Measurements from ENCODE around the gene ADAMTSL3.

ADAMTSL3 gene

GRCh38 chr15:83837945-83838571 is 184.1 kb downstream of the ADAMTSL3 start:
- DNase-seq (ENCODE audit: low spot score), result no peak
- no peaks in the 10 kb centered on the region for H3K36me3 ChIP-seq (ENCODE audit: low read depth)

GRCh38 chr15:83838763-83839162 is 184.8 kb downstream of the ADAMTSL3 start:
- Histone ChIP-seq H3K4me1 (ENCODE audit: insufficient read depth, poor library complexity, severe bottlenecking) (no peaks in the 10 kb centered on the region), H3K4me3 (ENCODE audit: severe bottlenecking) (no peak overlapping the region), H3K36me3 (ENCODE audit: low read depth) (no peaks in the 10 kb centered on the region), H3K27me3 (ENCODE audit: insufficient read depth, poor library complexity, severe bottlenecking) (no peaks in the 10 kb centered on the region), H3K27ac (ENCODE audit: poor library complexity, severe bottlenecking) (no peak overlapping the region), H3K9me3 (ENCODE audit: severe bottlenecking) (no peaks in the 10 kb centered on the region)
- DNase-seq (ENCODE audit: low spot score), result no peak
- no peak for TF ChIP-seq CTCF (IDR thresholded peaks at IDR 0.05; ENCODE audit: poor library complexity, severe bottlenecking)
- ATAC-seq (ENCODE audit: low read depth), result no peak

More at GRCh38 chr15:83837945-83838571, 184.1 kb downstream of the ADAMTSL3 start:
- peak; percentile 57; the same call in 1 of the 3 replicates for ATAC-seq (ENCODE audit: low read depth)
- H3K9me3 ChIP-seq (ENCODE audit: severe bottlenecking), result no peaks in the 10 kb centered on the region
- H3K4me1 ChIP-seq (ENCODE audit: insufficient read depth, poor library complexity, severe bottlenecking), result no peaks in the 10 kb centered on the region
- no peak overlapping the region for H3K4me3 ChIP-seq (ENCODE audit: severe bottlenecking)
- no peaks in the 10 kb centered on the region for H3K27me3 ChIP-seq (ENCODE audit: insufficient read depth, poor library complexity, severe bottlenecking)
- H3K27ac ChIP-seq (ENCODE audit: poor library complexity, severe bottlenecking), result no peak overlapping the region
- peak; percentile 83 for TF ChIP-seq CTCF (IDR thresholded peaks at IDR 0.05; ENCODE audit: poor library complexity, severe bottlenecking)

- DNase-seq (ENCODE audit: low spot score) (no peak), ATAC-seq (ENCODE audit: low read depth) (no peak)
- no peaks in the 10 kb centered on the region for H3K36me3 ChIP-seq (ENCODE audit: low read depth)
- H3K27ac ChIP-seq (ENCODE audit: poor library complexity, severe bottlenecking), result no peak overlapping the region
- H3K4me3 ChIP-seq (ENCODE audit: severe bottlenecking), result no peak overlapping the region
- no peak for TF ChIP-seq CTCF (IDR thresholded peaks at IDR 0.05; ENCODE audit: poor library complexity, severe bottlenecking)
- H3K27me3 ChIP-seq (ENCODE audit: insufficient read depth, poor library complexity, severe bottlenecking), result no peaks in the 10 kb centered on the region
- H3K9me3 ChIP-seq (ENCODE audit: severe bottlenecking), result no peaks in the 10 kb centered on the region
- peaks cover 23% of the 10 kb centered on the region for H3K4me1 ChIP-seq (ENCODE audit: insufficient read depth, poor library complexity, severe bottlenecking)
These were observed 188.4 kb downstream of the ADAMTSL3 start for GRCh38 chr15:83842281-83842680.

- H3K36me3 ChIP-seq (ENCODE audit: low read depth), result no peaks in the 10 kb centered on the region
- DNase-seq (ENCODE audit: low spot score) (no peak), ATAC-seq (ENCODE audit: low read depth) (peak; percentile 36; the same call in 2 of the 3 replicates)
- no peak overlapping the region for H3K27ac ChIP-seq (ENCODE audit: poor library complexity, severe bottlenecking)
- H3K4me1 ChIP-seq (ENCODE audit: insufficient read depth, poor library complexity, severe bottlenecking), result peaks cover 34% of the 10 kb centered on the region
- TF ChIP-seq CTCF (IDR thresholded peaks at IDR 0.05; ENCODE audit: poor library complexity, severe bottlenecking), result no peak
- no peak overlapping the region for H3K4me3 ChIP-seq (ENCODE audit: severe bottlenecking)
- no peaks in the 10 kb centered on the region for H3K27me3 ChIP-seq (ENCODE audit: insufficient read depth, poor library complexity, severe bottlenecking)
- no peaks in the 10 kb centered on the region for H3K9me3 ChIP-seq (ENCODE audit: severe bottlenecking)
These were observed 189.5 kb downstream of the ADAMTSL3 start for GRCh38 chr15:83843471-83843871.

- Histone ChIP-seq H3K4me3 (ENCODE audit: severe bottlenecking) (no peak overlapping the region), H3K9me3 (ENCODE audit: severe bottlenecking) (no peaks in the 10 kb centered on the region), H3K27ac (ENCODE audit: poor library complexity, severe bottlenecking) (peak overlapping the region; percentile 85), H3K27me3 (ENCODE audit: insufficient read depth, poor library complexity, severe bottlenecking) (no peaks in the 10 kb centered on the region), H3K36me3 (ENCODE audit: low read depth) (no peaks in the 10 kb centered on the region), H3K4me1 (ENCODE audit: insufficient read depth, poor library complexity, severe bottlenecking) (peaks cover 46% of the 10 kb centered on the region)
- ATAC-seq (ENCODE audit: low read depth) (peak; percentile 59), DNase-seq (ENCODE audit: low spot score) (no peak)
- TF ChIP-seq CTCF (IDR thresholded peaks at IDR 0.05; ENCODE audit: poor library complexity, severe bottlenecking), result no peak
These were observed 190.8 kb downstream of the ADAMTSL3 start for GRCh38 chr15:83844742-83845141.
